ENCODE data around the gene PCNX3.
"Not testable (repeated sequence)": the region's sequence is repeated elsewhere in the genome, so short reads cannot be mapped to it uniquely, and the experiment has no call there.

The PCNX3 gene

GRCh38 chr11:65658174-65659021, 42.8 kb downstream of the PCNX3 start:
- no peak for DNase-seq

DNA sequence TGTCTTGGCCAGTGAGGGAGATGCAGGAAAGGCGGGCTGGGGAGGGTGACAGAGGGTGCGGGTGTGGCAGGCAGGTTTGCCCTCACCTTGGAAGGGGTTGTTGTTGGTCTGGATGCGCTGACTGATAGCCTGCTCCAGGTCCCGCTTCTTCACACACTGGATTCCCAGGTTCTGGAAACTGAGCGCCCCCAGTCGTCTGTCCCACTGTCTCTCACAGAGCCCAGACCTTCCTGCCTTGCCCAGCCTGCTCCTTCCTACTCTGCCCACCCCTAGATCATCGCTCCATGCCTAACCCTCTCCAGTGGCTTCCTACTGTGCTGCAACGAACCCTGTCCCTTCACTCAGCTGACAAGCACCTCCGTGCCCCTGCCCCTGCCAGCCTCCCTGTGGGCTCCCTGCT, 44.5 kb downstream of the PCNX3 start:
- no peak for DNase-seq

- DNase-seq = not testable (repeated sequence)
Observed at GRCh38 chr11:65660908-65661307, 45.3 kb downstream of the PCNX3 start.

GRCh38 chr11:65661599-65662246, 46.1 kb downstream of the PCNX3 start:
- no peak for DNase-seq

GRCh38 chr11:65662247-65662798, 46.7 kb downstream of the PCNX3 start:
- no peak for DNase-seq

DNA sequence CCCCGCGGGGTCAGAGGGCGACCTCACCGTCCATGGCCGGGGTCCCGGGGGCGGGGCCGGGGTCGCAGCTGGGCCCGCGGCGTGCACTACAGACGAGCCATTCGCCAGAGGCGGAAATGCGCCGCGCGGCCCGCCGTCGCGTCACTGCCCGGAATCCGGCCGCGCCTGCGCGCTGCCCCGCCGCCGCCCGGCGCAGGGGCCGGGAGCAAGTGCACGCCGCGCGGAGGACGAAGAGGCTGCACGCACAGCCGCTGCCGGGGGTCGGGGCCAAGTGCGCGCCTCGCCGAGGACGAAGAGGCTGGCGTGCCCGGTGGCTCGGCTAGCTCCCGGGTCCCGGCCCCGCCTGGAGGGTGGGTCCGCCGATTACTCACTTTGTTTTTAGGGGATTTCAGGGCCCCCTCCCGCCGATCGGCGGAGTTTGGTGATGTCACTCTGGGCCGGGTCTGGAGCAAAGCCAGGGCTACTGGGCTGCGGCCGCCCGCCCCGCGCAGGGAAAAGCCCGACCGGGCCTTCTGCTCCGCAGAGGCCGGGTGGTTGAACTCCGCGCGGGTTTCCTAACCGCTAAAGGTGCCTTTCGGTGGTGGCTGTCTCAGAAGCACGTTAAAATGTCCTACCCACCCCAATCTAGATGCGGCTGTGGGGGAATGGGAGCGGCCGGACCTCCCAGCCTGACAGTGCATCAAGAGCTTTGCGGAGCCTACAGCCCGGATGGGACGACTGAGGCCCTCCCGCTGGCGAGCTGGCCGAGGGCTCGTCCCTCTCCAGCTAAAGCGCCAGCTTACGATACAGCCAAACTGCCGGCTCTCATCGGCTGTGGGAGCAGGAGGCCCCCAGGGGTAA, 47.4 kb downstream of the PCNX3 start, which contains the start of gene RELA:
TSS of gene RELA (minus strand) at position 118 of the 840 bp plus-strand sequence. CDS start at position 34, 84 bp downstream.
- peak; percentile 87 for DNase-seq

GRCh38 chr11:65663639-65664200, 48.1 kb downstream of the PCNX3 start:
- peak; percentile 56 for DNase-seq

DNA sequence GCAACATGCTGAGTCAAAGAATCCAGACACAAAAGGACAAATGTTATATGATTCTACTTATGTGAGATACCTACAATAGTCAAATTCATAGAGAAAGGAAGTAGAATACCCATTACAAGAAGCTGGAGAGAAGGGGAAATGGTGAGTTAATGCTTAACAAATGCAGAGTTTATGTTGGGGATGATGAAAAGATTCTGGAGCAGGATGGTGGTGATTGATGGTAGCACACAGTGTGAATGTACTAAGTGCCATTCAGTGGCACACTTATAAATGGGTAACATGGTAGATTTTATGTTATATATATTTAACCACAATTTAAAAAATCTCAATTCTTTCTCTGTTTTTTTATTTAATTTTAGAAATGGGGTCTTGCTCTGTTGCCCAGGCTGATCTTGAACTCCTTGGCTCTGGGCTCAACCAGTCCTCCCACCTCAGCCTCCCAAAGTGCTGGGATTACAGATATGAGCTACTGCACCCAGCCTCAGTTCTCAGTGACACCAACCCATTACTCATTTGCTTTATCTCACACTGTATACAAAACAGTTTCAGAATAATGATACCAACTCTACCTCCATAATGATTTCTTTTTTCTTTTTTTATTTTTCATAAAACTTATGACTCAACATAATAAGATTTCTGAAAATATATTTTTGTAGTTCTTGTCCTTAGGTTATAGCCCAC, 56.7 kb downstream of the PCNX3 start:
- DNase-seq = no peak

- no peak for DNase-seq
Observed at GRCh38 chr11:65672982-65673381, 57.4 kb downstream of the PCNX3 start.

- no peak for DNase-seq
Observed at GRCh38 chr11:65680192-65680743, 64.7 kb downstream of the PCNX3 start.

- DNase-seq = not testable (repeated sequence)
Observed at GRCh38 chr11:65683480-65683879, 67.9 kb downstream of the PCNX3 start.

- DNase-seq = no peak
Observed at GRCh38 chr11:65685981-65686380, 70.4 kb downstream of the PCNX3 start.

Measured in NCI-H226 (cell line).